GM19025 (cell line): ENCODE data around the gene ST6GALNAC5.
"Not testable (repeated sequence)": the region's sequence is repeated elsewhere in the genome, so short reads cannot be mapped to it uniquely, and the experiment has no call there.

Source experiments
- ATAC-seq: cut with Tn5 transposase; IDR thresholded peaks from one replicate; pipeline ENCODE4 v1.9.1; 2021; ENCODE audit warnings: mild to moderate bottlenecking, low read depth, moderate library complexity; ENCODE audit not compliant: unreplicated experiment

Gene ST6GALNAC5

GRCh38 chr1:76865696-76866286 is 1.5 kb upstream of the ST6GALNAC5 start:
- ATAC-seq: no peak

DNA sequence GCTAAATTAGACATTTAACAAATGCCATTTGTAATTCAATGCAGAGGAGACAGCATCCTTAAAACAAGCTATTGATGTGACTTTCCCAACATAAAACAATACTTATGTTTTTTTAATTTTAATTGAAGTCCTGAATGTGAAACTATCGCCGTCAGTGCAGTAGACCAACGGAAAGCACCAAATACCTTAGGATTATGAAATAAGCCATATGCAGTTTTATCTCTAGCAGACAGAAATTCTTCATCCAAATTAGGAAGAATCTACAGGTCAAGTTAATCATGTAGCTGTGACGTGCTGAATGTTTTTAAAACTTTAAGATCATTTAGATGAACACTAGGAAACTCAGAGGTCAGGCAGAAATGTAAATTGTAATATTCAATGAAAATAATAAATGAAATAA is 714 bp upstream of the ST6GALNAC5 start:
- no peak for ATAC-seq

DNA sequence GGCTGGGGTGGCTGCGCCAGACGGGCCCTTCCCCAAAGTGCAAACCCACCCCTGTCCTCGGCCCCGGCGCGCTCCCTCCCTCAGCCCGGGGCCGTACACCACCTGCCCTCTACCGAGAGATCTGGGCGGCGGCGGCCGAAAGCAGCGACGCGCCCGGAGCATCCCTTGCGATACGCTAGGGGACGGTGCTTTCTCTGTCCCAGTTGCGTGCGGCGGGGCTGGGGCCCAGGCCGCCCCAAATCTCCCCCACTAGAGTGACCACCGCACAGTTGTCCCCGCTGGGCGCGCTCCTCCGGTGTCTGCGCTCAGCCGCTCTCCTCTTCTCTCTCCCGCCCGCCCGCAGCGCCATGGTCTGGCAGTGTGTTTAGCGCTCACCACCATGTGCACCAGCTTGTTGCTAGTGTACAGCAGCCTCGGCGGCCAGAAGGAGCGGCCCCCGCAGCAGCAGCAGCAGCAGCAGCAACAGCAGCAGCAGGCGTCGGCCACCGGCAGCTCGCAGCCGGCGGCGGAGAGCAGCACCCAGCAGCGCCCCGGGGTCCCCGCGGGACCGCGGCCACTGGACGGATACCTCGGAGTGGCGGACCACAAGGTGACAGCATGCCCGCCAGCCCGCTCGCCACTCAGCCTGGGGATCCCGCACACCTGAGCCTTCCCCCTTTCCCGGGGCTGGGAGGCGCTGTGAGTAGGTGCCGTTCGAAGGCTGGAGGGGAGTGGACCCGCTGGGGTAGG is 1.0 kb downstream of the ST6GALNAC5 start:
- peak; percentile 51 for ATAC-seq

- ATAC-seq: no peak
Observed at GRCh38 chr1:76868916-76869315, 1.6 kb downstream of the ST6GALNAC5 start.

GRCh38 chr1:76870037-76870436 is 2.8 kb downstream of the ST6GALNAC5 start:
- no peak for ATAC-seq

DNA sequence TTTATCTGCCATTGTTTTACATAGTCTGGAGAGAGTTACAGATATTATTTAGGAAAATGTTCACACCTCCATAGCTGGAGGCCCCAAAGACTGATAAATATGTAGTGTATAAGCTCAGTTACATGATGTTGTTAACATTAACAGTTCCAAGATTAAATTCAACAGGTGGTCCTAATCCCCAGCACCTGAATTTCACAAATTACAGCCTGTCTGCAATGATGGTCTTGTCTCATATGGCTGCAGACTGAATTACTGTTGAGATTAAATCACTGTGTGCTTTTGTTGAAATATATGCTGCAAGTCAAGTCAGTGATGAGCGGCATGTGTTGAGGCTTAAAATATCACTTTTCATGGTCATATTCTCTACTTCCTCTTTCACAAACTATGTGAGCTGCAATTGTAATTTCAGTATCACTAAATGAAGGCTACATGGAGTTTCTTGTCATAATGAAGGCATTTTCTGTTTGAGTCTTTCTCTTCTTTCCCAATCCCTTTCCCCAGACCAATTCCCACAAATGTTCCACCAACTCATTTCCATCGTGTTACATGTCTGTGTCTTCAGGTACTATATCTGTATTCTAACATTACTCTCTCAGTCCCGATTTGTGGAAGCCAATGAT is 4.2 kb downstream of the ST6GALNAC5 start:
- peak; percentile 77 for ATAC-seq

DNA sequence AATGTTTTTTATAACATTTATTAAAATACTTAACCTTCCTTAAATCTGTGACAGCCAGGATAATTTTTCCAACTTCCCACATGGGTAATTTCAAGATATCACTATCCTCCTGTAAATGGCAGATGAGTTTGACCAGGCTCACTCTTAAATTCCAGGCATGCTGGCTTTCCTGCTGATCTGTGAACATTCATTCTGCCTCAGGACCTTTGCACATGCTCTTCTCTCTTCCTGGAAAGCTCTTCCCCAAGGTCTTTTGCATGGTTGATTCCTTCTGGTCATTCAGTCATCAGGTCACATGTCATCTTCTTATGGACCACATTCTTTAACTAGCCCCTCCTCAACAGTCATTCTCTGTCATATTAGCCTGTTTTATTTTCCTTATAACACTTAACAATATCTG is 5.7 kb downstream of the ST6GALNAC5 start:
- no peak for ATAC-seq

GRCh38 chr1:76876655-76877395 is 9.5 kb downstream of the ST6GALNAC5 start:
- no peak for ATAC-seq

- ATAC-seq: not testable (repeated sequence)
Observed at GRCh38 chr1:76879014-76879413, 11.7 kb downstream of the ST6GALNAC5 start.

DNA sequence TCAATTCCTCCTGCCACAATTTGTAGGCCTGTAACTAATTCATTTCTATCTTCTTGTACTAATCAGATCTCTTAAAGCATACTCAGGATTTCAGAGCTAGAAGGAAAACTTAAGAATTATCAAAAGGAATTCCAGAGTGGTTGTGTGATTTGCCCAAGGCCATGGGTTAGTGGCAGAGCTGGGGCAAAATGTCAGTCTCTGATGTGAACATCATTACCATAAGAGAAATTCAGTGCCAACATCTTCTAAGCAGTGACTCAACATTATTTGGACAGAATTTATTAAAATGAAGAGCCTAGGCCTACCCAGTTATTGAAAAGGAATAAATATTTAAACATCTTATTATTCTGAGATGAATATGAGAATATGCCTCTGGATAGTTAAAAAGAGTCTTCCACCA is 14.5 kb downstream of the ST6GALNAC5 start:
- ATAC-seq: no peak

DNA sequence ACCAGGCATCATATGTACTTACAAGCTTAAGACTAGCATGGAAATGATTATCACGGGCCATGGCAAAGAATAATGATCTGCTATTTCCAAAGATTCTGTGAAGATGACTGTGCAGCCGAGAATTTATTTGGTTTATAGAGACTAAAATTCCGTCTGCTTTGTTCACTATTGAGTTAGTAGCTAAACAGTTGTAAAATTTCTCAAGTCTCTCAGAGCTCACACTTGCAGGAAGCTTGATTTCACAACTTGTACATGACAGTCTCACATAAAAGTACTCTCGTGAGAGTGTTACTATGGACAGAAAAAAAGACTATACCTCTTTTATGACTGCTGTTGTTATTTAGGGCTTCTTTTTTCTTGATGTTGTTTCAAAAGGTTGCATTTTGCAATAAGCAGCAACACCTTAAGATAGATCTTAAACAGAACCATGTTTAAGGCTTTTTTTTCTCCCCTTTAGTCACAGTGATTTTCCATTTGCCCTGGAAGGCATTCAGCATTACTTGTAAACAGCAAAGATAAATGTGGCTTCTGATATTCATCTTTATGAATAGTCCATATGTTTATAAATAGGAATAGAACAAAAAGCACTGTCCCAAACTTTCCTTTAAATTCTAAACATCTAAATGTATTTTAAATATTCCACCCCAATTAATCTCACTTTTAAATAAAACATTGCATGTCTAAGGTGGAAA is 24.8 kb downstream of the ST6GALNAC5 start:
- ATAC-seq: no peak

DNA sequence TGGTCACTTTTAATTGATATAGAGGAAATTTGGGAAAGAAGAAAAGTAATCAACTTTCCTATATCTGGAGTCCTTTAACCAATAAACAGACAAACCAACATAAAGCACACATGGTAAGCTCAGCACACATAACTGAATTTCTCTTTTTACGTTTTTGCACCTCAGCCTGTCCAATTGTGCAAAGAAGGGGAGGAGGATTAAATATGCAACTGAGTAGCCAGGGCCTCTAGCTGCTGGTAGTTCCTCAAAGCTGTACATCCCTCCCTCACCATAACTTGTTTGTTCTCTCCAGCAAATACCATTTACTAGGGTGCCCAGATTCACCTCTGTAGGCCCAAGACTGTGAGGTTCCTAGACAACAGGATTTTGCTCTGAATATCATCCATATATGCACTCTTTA is 25.4 kb downstream of the ST6GALNAC5 start:
- ATAC-seq: no peak

DNA sequence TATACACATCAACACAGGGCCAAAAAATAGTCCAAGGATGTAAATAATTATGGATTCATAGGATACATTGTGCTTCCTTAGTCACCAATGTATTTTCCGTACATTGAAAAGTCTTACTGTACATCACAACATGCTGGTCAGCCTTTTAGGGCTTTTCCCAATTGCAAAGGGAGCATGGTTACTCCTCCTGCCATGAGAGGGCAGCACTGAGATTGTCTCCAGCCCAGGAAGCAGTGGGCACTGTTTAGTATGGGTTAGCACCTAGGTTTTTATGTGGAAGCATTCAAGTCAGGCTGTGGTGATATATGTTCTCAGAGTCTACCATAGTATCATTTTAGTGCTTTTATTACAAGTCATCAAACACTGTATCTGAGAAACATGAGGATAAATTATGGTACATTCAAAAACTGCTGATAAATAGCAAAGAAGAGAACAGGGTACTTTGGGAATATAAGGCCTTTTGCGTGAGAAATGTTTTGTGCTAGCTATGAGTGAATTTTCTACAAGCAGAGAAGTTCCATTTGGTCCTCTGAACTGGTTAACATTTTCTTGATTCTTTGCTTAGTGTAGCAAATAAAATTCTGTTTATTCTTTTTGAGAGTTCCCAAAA is 34.0 kb downstream of the ST6GALNAC5 start:
- peak; percentile 95 for ATAC-seq

DNA sequence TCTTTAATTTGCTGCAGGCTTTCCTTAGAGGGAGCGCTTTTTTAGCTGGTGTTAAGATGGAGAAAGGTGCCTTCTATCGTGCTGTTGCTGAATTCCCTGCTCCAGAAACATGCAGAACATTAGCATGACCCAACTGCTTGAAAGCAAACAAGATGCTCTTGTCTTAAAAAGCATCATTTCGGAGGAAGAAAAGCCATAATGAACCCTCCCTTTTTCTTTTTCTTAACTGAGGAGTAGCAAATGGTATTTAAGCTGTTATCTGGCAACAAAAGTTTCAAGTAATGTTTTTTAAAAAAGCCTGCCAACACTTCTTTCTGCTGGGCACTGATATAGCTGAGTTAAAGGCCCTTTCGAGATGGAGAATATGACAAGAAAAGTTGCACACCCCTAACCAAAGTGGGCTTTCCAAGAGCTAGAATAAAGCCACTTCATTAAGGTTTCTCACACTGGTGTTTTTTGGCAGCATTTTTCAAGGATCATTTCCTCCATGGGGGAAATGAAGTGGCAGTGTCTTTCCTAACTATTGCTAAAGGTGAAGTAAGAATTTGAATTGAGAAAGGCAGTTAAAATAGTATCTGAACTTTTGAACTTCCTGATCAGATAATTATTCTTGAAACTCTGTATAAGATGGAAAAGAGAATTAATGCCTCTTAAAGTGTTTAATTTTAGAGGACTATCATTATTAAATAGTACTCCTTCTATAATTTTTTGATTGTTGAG is 38.8 kb downstream of the ST6GALNAC5 start:
- ATAC-seq: no peak

GRCh38 chr1:76909311-76909710 is 42.0 kb downstream of the ST6GALNAC5 start:
- no peak for ATAC-seq

GRCh38 chr1:76919085-76919484 is 51.8 kb downstream of the ST6GALNAC5 start:
- ATAC-seq: no peak

DNA sequence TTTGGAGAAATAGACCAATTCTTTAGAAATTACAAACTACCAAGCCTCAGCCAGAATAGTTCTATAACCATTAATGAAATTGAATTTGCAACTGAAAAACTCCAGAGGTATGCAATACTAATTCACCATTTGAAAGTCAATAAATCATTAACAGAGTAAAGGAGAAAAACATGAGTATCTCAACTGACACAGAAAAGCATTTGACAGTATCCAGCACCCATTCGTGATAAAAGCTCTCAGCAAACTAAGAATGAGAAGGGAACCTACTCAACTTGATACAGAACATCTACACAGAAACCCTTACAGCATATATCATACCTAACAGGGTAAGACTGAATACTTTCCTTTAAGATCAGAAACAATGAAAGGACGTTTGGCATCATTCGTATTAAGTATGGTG is 54.3 kb downstream of the ST6GALNAC5 start:
- ATAC-seq: peak; percentile 70

- ATAC-seq: no peak
Observed at GRCh38 chr1:76925825-76926224, 58.5 kb downstream of the ST6GALNAC5 start.

GRCh38 chr1:76928522-76928921 is 61.2 kb downstream of the ST6GALNAC5 start:
- ATAC-seq: no peak

- ATAC-seq: no peak
Observed at GRCh38 chr1:76929136-76929535, 61.9 kb downstream of the ST6GALNAC5 start.
